DND-41 (cell line): ENCODE measurements around the gene NEURL1B.
"Not testable (repeated sequence)": the region's sequence is repeated elsewhere in the genome, so short reads cannot be mapped to it uniquely, and the experiment has no call there.

Experiments
- ATAC-seq: fragments of 200-7000 bp; cut with Tn5 transposase; 3 replicates; pipeline ENCODE4 v1.9.1; 2021; ENCODE audit warnings: low read depth; ENCODE audit not compliant: insufficient read depth
- DNase-seq: peaks from one replicate; pipeline ENCODE4 v3.0.0-alpha.2; 2020
- H2AFZ ChIP-seq: 2 replicates; pipeline ENCODE4 v1.6.0; 2012; ENCODE audit warnings: low read depth, low read length
- H3K27ac ChIP-seq: 2 replicates; pipeline ENCODE4 v1.5.1; 2012; ENCODE audit warnings: low read length, inconsistent platforms
- H3K27me3 ChIP-seq: fragments of 200-600 bp; sonication (generic); 2 replicates; pipeline ENCODE4 v1.6.0; 2012; ENCODE audit warnings: low read length, mild to moderate bottlenecking, inconsistent platforms; ENCODE audit not compliant: insufficient read depth, poor library complexity
- H3K36me3 ChIP-seq: 2 replicates; pipeline ENCODE4 v1.5.1; 2012; ENCODE audit warnings: low read length, inconsistent platforms; ENCODE audit not compliant: insufficient read depth
- H3K4me1 ChIP-seq: 2 replicates; pipeline ENCODE4 v1.5.1; 2012; ENCODE audit warnings: mild to moderate bottlenecking, low read length; ENCODE audit not compliant: insufficient read depth
- H3K4me2 ChIP-seq: 2 replicates; pipeline ENCODE4 v1.6.0; 2012; ENCODE audit warnings: mild to moderate bottlenecking, moderate library complexity, low read length, inconsistent platforms; ENCODE audit not compliant: insufficient read depth
- H3K4me3 ChIP-seq, 2 experiments: fragments of 200-600 bp in 1 of 2; shearing (Covaris generic) in 1 of 2; 2 replicates each; pipeline ENCODE4 v1.5.1; 2012 to 2016; ENCODE audit warnings: inconsistent platforms in 2 of 2, low read length in 2 of 2, mild to moderate bottlenecking in 2 of 2, low read depth in 1 of 2, moderate library complexity in 1 of 2
- H3K79me2 ChIP-seq: 2 replicates; pipeline ENCODE4 v1.6.0; 2012; ENCODE audit warnings: low read length, inconsistent platforms; ENCODE audit not compliant: insufficient read depth
- H3K9ac ChIP-seq: 2 replicates; pipeline ENCODE4 v1.6.0; 2012; ENCODE audit warnings: low read depth, mild to moderate bottlenecking, inconsistent platforms, low read length, moderate library complexity
- H3K9me3 ChIP-seq: 2 replicates; pipeline ENCODE4 v1.5.1; 2012; ENCODE audit warnings: low read length, moderate library complexity, mild to moderate bottlenecking, inconsistent platforms; ENCODE audit not compliant: insufficient read depth, severe bottlenecking
- H4K20me1 ChIP-seq: 2 replicates; pipeline ENCODE4 v1.6.0; 2012; ENCODE audit warnings: low read length; ENCODE audit not compliant: insufficient read depth
- EZH2 ChIP-seq: IDR thresholded peaks from 3 replicates; pipeline ENCODE4 v1.6.1; 2012; ENCODE audit warnings: borderline replicate concordance, low read depth, mild to moderate bottlenecking, moderate library complexity, low read length, inconsistent platforms; ENCODE audit not compliant: severe bottlenecking
- TF ChIP-seq, protein P1 (sequence below): IDR thresholded peaks from 2 replicates; pipeline ENCODE4 v1.5.1; 2012; ENCODE audit warnings: borderline replicate concordance, low read length, moderate library complexity, mild to moderate bottlenecking; ENCODE audit not compliant: poor library complexity, severe bottlenecking; ENCODE audit errors: extremely low read depth

The NEURL1B gene

DNA sequence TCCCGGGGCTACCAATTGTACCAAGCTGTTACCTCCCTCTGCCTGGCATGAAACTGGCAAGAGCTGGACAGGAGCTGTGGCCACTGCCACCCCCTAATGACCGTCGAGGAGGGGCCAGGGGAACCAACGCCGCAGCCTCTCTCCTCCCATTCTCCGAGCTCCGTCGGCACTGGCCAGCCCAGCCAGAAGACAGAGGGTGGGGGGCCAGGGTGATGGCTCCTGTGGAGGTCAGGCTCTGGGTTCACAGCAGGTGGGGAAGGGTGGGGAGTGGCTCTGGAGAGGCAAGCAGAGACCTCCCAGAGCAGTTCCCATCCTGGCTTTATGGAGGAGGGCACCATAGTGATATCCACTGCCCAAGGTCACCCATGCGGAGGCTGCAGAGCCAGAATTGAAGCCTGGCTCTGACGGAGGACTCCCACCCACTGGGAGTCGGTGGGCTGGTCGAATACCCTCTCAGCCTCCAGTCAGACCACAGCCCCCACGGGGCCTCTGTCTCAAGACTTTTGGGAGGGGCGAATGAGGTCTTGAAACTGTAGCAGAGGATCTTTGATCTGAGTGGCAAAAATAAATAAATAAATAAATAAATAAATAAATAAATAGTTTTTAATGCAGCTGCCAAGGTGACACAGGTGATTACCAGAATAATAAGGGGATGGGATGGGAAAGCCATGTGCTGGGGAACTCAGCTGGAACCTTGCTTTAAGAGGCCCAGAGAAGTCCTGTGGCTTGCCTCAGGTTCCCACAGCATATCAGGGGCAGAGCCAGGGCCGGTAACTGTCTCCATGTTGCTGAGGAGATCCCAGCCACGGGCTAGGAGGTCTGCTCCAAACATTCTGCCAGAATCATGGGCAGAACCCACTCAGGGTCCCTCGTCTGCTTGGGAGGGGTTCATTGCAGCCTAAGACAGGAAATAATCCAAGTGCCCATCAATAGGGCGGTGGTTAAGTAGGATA, 42.5 kb upstream of the NEURL1B start:
- Histone ChIP-seq H3K27ac (no peak overlapping the region), H3K27me3 (no peaks in the 10 kb centered on the region), H3K36me3 (no peaks in the 10 kb centered on the region), H3K4me3 (no peak overlapping the region), H3K9me3 (no peaks in the 10 kb centered on the region), H3K4me1 (no peaks in the 10 kb centered on the region), H4K20me1 (no peaks in the 10 kb centered on the region), H2AFZ (no peak overlapping the region), H3K79me2 (no peaks in the 10 kb centered on the region), H3K9ac (no peak overlapping the region), H3K4me2 (no peak overlapping the region)
- no peak for ATAC-seq
- no peak for TF ChIP-seq EZH2
- TF ChIP-seq, protein P1, sequence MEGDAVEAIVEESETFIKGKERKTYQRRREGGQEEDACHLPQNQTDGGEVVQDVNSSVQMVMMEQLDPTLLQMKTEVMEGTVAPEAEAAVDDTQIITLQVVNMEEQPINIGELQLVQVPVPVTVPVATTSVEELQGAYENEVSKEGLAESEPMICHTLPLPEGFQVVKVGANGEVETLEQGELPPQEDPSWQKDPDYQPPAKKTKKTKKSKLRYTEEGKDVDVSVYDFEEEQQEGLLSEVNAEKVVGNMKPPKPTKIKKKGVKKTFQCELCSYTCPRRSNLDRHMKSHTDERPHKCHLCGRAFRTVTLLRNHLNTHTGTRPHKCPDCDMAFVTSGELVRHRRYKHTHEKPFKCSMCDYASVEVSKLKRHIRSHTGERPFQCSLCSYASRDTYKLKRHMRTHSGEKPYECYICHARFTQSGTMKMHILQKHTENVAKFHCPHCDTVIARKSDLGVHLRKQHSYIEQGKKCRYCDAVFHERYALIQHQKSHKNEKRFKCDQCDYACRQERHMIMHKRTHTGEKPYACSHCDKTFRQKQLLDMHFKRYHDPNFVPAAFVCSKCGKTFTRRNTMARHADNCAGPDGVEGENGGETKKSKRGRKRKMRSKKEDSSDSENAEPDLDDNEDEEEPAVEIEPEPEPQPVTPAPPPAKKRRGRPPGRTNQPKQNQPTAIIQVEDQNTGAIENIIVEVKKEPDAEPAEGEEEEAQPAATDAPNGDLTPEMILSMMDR: no peak
- no peak for DNase-seq

DNA sequence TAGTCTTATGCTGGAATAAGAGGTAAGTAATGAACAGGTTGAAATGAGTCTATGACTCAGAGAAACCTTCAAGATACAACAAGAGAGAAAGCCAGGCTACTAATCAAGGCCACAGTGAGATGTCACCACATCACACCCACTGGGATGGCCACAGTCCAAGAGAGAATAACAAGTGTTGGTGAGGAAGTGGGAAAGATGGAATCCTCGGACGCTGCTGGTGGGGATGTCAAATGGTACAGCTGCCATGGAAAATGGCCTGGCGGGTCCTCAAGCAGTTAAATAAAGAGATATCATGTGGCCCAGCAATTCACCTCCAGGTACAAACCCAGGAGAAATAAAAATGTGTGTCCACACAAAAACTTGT, 41.9 kb upstream of the NEURL1B start:
- DNase-seq (no peak), ATAC-seq (no peak)
- Histone ChIP-seq H3K36me3 (no peaks in the 10 kb centered on the region), H4K20me1 (no peaks in the 10 kb centered on the region), H3K4me1 (no peaks in the 10 kb centered on the region), H2AFZ (no peak overlapping the region), H3K27ac (no peak overlapping the region), H3K9ac (no peak overlapping the region), H3K27me3 (no peaks in the 10 kb centered on the region), H3K4me2 (no peak overlapping the region), H3K79me2 (no peaks in the 10 kb centered on the region), H3K9me3 (no peaks in the 10 kb centered on the region), H3K4me3 (no peak overlapping the region)
- TF ChIP-seq, protein P1: no peak
- no peak for TF ChIP-seq EZH2

DNA sequence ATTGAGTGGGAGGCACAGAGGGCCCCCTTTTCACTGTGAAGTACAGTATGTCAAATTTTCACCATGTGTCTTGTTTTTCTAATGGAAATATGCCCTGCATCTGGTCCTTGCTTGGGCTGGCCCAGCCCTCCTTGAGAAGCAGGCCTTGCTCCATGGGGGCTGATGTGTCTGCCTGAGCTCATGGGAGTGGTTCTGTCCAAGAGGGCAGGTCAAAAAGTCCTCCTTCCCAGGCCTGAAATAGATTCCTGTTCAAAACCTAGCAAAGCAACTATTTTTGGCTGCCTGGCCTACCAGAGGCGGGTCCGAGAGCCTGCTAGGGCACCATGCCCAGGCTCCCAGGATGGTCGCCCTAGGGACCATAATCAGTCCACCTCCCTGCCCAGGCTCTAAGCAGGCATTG, 40.5 kb upstream of the NEURL1B start:
- Histone ChIP-seq H3K9me3 (no peaks in the 10 kb centered on the region), H3K4me1 (no peaks in the 10 kb centered on the region), H3K79me2 (no peaks in the 10 kb centered on the region), H3K4me3 (no peak overlapping the region), H2AFZ (no peak overlapping the region), H3K27me3 (no peaks in the 10 kb centered on the region), H3K4me2 (no peak overlapping the region), H4K20me1 (no peaks in the 10 kb centered on the region), H3K36me3 (no peaks in the 10 kb centered on the region), H3K27ac (no peak overlapping the region), H3K9ac (no peak overlapping the region)
- DNase-seq (no peak), ATAC-seq (no peak)
- TF ChIP-seq, protein P1: no peak
- TF ChIP-seq EZH2: no peak

DNA sequence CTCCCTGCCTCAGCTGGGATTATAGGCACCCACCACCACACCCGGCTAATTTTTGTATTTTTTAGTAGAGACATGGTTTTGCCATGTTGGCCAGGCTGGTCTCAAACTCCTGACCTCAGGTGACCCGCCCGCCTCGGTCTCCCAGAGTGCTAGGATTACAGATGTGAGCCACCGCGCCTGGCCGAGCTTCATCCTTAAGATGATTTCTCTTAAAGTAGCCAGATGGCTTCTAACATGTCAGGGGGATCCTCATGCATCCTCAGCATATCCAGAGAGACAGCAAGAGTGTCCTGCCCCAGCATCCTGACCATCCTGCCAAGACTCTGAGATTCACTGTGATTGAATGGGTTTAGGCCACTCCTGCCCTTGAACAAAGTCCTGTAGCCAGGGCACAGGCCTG, 39.5 kb upstream of the NEURL1B start:
- H4K20me1 ChIP-seq, H3K4me1 ChIP-seq, H3K9me3 ChIP-seq, DNase-seq, H3K4me2 ChIP-seq, ATAC-seq, H3K4me3 ChIP-seq, H3K27me3 ChIP-seq, H3K79me2 ChIP-seq, H2AFZ ChIP-seq, H3K9ac ChIP-seq, H3K27ac ChIP-seq, H3K36me3 ChIP-seq: not testable (repeated sequence)
